GM04503 (cell line): ENCODE measurements around the gene EGR4.

Experiments used
- DNase-seq: peaks from one replicate; pipeline ENCODE4 v3.0.0-alpha.2; 2012; ENCODE audit warnings: low read depth

The EGR4 gene

GRCh38 chr2:73290049-73290839 is 3.1 kb downstream of the EGR4 start:
- no peak for DNase-seq

- DNase-seq: no peak
Measured at GRCh38 chr2:73289304-73289703, 4.0 kb downstream of the EGR4 start.

- no peak for DNase-seq
Measured at GRCh38 chr2:73286134-73286655, 7.2 kb downstream of the EGR4 start.

GRCh38 chr2:73285159-73285739 is 8.1 kb downstream of the EGR4 start:
- no peak for DNase-seq

- no peak for DNase-seq
Measured at GRCh38 chr2:73284296-73285158, 8.8 kb downstream of the EGR4 start, which contains the start of gene FBXO41. Gene FBXO41 (minus strand): TSS chr2:73284478. CDS start chr2:73269630, 14,848 bp downstream.

GRCh38 chr2:73283545-73284295 is 9.6 kb downstream of the EGR4 start:
- DNase-seq: no peak

GRCh38 chr2:73282924-73283544 is 10.3 kb downstream of the EGR4 start:
- DNase-seq: no peak

- no peak for DNase-seq
Measured at GRCh38 chr2:73281244-73281643, 12.1 kb downstream of the EGR4 start.

GRCh38 chr2:73279852-73280251 is 13.5 kb downstream of the EGR4 start:
- no peak for DNase-seq

GRCh38 chr2:73272270-73272669 is 21.1 kb downstream of the EGR4 start:
- DNase-seq: no peak

GRCh38 chr2:73269686-73270465 is 23.5 kb downstream of the EGR4 start:
- DNase-seq: no peak

- DNase-seq: no peak
Measured at GRCh38 chr2:73268830-73269685, 24.3 kb downstream of the EGR4 start.

GRCh38 chr2:73268366-73268829 is 24.9 kb downstream of the EGR4 start:
- DNase-seq: no peak

GRCh38 chr2:73267008-73267407 is 26.3 kb downstream of the EGR4 start:
- DNase-seq: no peak

- DNase-seq: no peak
Measured at GRCh38 chr2:73266061-73266901, 27.1 kb downstream of the EGR4 start.

- no peak for DNase-seq
Measured at GRCh38 chr2:73265298-73266060, 27.9 kb downstream of the EGR4 start.

- no peak for DNase-seq
Measured at GRCh38 chr2:73264783-73265182, 28.6 kb downstream of the EGR4 start.

- no peak for DNase-seq
Measured at GRCh38 chr2:73264332-73264606, 29.1 kb downstream of the EGR4 start.
